Heart left ventricle (tissue), 13 donors: ENCODE data around the gene R3HDM2.

Experiments used
- POLR2A ChIP-seq, 2 donors: fragments of 450-650 bp; IDR thresholded peaks; one replicate each; pipeline ENCODE4 v1.6.1; 2017; ENCODE audit warnings: antibody characterized with exemption in 2 of 2, mild to moderate bottlenecking in 2 of 2, moderate library complexity in 2 of 2
- TF ChIP-seq, protein P1 (sequence below), 12 donors: fragments of 200-600 bp; sonication (generic) in 4 of 12; IDR thresholded peaks; one replicate each; pipeline versions ENCODE4 v1.5.0 to v1.8.0; 2018 to 2022; ENCODE audit warnings: antibody characterized with exemption in 12 of 12, mild to moderate bottlenecking in 5 of 12
- donor health status: ischemic (EF 13 %, LVEDD 7.1; RV severe dilation, severe dysfunction).
- donor health status: DM: no; HTN: yes; CAD: no.
- donor health status: DM: no; HTN: no; CAD: no.
- donor health status: ischemic (EF 25% LVEDD 6.9; RV normal size, moderate dysfunction).
- donor health status: ischemic (EF 25% LVEDD 5.7; RV mildly dilated, moderate dysfunction).
- donor health status: ischemic (EF 35%, LVEDD 5.7; RV mildly dilated, moderate dysfunction).
- donor health status: nonischemic (EF 11% LVEDD 7.7; RV severe dilation, severe dysfunction).
- donor health status: DM: yes; HTN: yes; CAD: no.
- donor health status: PGD.
- donor health status: ischemic (EF 29% LVEDD 5.4; RV normal size, mild dysfunction).
- donor health status: nonischemic (EF 23%, LVEDD 6.1; RV moderate dilation, normal function).

DNA sequence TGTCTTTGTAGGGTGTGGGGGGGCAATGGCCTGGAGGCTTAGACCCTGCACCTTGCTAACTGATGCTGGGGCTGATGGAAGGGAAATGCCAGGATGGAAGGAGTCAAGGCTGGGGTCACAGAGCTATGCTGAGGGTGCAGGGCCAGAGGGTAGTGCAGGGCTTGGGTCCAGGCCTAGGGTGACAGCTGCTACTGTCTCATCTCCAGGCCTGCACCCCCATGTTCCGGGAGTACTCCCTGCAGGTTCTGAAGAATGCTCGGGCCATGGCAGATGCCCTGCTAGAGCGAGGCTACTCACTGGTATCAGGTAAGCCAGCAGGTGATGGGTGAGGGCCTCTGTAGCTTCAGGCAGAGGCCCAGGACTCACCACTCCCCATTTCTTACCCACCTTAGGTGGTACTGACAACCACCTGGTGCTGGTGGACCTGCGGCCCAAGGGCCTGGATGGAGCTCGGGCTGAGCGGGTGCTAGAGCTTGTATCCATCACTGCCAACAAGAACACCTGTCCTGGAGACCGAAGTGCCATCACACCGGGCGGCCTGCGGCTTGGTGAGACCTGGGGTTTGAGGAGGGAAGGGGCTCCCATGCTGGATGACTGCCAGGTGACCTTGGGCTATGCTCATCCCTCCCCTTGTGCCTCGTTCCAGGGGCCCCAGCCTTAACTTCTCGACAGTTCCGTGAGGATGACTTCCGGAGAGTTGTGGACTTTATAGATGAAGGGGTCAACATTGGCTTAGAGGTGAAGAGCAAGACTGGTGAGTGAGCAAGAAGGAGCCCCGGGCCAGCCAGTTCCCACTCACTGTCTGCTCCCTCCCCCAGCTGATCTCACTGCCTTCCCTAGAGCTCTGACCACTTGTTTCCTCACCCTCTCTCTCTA is 197.2 kb downstream of the R3HDM2 start:
- no peak for TF ChIP-seq POLR2A (IDR thresholded peaks at IDR 0.05)
- TF ChIP-seq, protein P1, sequence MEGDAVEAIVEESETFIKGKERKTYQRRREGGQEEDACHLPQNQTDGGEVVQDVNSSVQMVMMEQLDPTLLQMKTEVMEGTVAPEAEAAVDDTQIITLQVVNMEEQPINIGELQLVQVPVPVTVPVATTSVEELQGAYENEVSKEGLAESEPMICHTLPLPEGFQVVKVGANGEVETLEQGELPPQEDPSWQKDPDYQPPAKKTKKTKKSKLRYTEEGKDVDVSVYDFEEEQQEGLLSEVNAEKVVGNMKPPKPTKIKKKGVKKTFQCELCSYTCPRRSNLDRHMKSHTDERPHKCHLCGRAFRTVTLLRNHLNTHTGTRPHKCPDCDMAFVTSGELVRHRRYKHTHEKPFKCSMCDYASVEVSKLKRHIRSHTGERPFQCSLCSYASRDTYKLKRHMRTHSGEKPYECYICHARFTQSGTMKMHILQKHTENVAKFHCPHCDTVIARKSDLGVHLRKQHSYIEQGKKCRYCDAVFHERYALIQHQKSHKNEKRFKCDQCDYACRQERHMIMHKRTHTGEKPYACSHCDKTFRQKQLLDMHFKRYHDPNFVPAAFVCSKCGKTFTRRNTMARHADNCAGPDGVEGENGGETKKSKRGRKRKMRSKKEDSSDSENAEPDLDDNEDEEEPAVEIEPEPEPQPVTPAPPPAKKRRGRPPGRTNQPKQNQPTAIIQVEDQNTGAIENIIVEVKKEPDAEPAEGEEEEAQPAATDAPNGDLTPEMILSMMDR (IDR thresholded peaks at IDR 0.05) = no peak
